ENCODE data around the gene SSBP1.

- TF ChIP-seq POLR2A (IDR thresholded peaks at IDR 0.05) (no peak), CTCF (IDR thresholded peaks at IDR 0.05) (no peak)
Observed at GRCh38 chr7:141700296-141700847, 37.8 kb upstream of the SSBP1 start.
